Calu3 (cell line): ENCODE results near the gene RIN2. TPM values are rescaled to one million over a fixed set of nuclear protein-coding genes. Genes with fewer than 3 reads are reported as not detected.

Experiments
- BruUV-seq: library from RNA; stranded (reverse); fragments of 400-500 nt; replicated peaks from 2 replicates; lab custom pipeline; 2021; lab: Mats Ljungman, UMichigan
- CTCF ChIA-PET: fragments of 300-600 bp; sonication (Branson Sonifier 250); formaldehyde crosslinking; loops from one replicate; lab custom pipeline; 2022; ENCODE audit warnings: antibody characterized with exemption; lab: Charles Lee
- DNase-seq: peaks from one replicate; pipeline ENCODE4 v3.0.0; 2022
- H3K27ac Mint-ChIP-seq: one replicate; pipeline ENCODE4 v1.8.0; 2022; ENCODE audit warnings: mixed read lengths; ENCODE audit not compliant: unreplicated experiment
- H3K27me3 Mint-ChIP-seq: one replicate; pipeline ENCODE4 v1.8.0; 2022; ENCODE audit warnings: mixed read lengths; ENCODE audit not compliant: unreplicated experiment
- H3K36me3 Mint-ChIP-seq: one replicate; pipeline ENCODE4 v1.8.0; 2022; ENCODE audit warnings: mild to moderate bottlenecking, moderate library complexity, mixed read lengths; ENCODE audit not compliant: insufficient read depth, unreplicated experiment
- H3K4me1 Mint-ChIP-seq: one replicate; pipeline ENCODE4 v1.8.0; 2022; ENCODE audit warnings: mild to moderate bottlenecking, low read depth, mixed read lengths; ENCODE audit not compliant: unreplicated experiment
- H3K4me3 Mint-ChIP-seq: one replicate; pipeline ENCODE4 v1.8.0; 2022; ENCODE audit warnings: mild to moderate bottlenecking, low read depth, moderate library complexity, mixed read lengths; ENCODE audit not compliant: unreplicated experiment
- H3K9me3 Mint-ChIP-seq: one replicate; pipeline ENCODE4 v1.8.0; 2022; ENCODE audit warnings: low read depth, mixed read lengths; ENCODE audit not compliant: unreplicated experiment
- intact Hi-C: fragments of 100-400 bp; cut with micrococcal nuclease; formaldehyde crosslinking; loops from one replicate; pipeline ENCODE4 v1.10.0; 2022; ENCODE audit not compliant: unreplicated experiment
- total RNA-seq: library from RNA; stranded (reverse); gene quantifications from 2 replicates; pipeline ENCODE4 v1.2.3, GENCODE V29; 2022
- TF ChIP-seq, protein P1 (sequence below): fragments of 200-600 bp; IDR thresholded peaks from one replicate; pipeline ENCODE4 v1.8.0; 2022; ENCODE audit warnings: antibody characterized with exemption; ENCODE audit not compliant: unreplicated experiment

Gene RIN2
- total RNA-seq, 1 experiment from 2014 or later = 9.9 TPM

DNA sequence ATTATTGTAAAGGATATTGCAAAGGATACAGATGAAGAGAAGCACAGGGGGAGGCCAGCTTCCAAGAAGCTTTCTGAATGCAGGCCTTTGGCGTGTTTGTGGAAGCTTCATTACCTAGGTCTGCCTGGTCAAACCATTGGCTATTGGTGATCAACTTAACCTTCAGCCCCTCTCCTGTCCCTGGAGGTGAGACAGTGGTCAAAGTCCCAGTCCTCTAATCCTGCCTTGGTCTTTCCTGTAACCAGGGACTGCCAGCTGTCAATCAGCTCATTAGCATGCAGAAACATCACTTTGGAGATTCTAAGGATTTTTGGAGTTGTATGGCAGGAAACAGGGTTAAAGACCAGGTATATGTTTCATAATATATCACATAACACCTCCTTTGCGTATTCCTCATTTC, 13.0 kb downstream of the RIN2 start:
- no peak for DNase-seq
- no peak overlapping the region for H3K27ac Mint-ChIP-seq
- BruUV-seq = no TSS peak
- no peak overlapping the region for H3K4me3 Mint-ChIP-seq
- CTCF ChIA-PET = interaction anchor here (0.6 kb wide), 1 partner anchor 11 kb away, joined by 3 read pairs; no protein-coding TSS in a partner anchor
- peaks cover 14% of the 10 kb centered on the region for H3K4me1 Mint-ChIP-seq
- TF ChIP-seq, protein P1, sequence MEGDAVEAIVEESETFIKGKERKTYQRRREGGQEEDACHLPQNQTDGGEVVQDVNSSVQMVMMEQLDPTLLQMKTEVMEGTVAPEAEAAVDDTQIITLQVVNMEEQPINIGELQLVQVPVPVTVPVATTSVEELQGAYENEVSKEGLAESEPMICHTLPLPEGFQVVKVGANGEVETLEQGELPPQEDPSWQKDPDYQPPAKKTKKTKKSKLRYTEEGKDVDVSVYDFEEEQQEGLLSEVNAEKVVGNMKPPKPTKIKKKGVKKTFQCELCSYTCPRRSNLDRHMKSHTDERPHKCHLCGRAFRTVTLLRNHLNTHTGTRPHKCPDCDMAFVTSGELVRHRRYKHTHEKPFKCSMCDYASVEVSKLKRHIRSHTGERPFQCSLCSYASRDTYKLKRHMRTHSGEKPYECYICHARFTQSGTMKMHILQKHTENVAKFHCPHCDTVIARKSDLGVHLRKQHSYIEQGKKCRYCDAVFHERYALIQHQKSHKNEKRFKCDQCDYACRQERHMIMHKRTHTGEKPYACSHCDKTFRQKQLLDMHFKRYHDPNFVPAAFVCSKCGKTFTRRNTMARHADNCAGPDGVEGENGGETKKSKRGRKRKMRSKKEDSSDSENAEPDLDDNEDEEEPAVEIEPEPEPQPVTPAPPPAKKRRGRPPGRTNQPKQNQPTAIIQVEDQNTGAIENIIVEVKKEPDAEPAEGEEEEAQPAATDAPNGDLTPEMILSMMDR = no peak
- intact Hi-C loops = no loop called here
- no peaks in the 10 kb centered on the region for H3K27me3 Mint-ChIP-seq
- no peaks in the 10 kb centered on the region for H3K9me3 Mint-ChIP-seq
- no peaks in the 10 kb centered on the region for H3K36me3 Mint-ChIP-seq

- Mint-ChIP-seq H3K4me1 (no peaks in the 10 kb centered on the region), H3K27ac (no peak overlapping the region), H3K27me3 (no peaks in the 10 kb centered on the region), H3K9me3 (no peaks in the 10 kb centered on the region), H3K36me3 (no peaks in the 10 kb centered on the region), H3K4me3 (no peak overlapping the region)
- TF ChIP-seq, protein P1 = no peak
- BruUV-seq = no TSS peak
- DNase-seq = no peak
- intact Hi-C loops = no loop called here
- CTCF ChIA-PET = no interaction called here
Observed at GRCh38 chr20:19773471-19773870, 15.4 kb downstream of the RIN2 start.

DNA sequence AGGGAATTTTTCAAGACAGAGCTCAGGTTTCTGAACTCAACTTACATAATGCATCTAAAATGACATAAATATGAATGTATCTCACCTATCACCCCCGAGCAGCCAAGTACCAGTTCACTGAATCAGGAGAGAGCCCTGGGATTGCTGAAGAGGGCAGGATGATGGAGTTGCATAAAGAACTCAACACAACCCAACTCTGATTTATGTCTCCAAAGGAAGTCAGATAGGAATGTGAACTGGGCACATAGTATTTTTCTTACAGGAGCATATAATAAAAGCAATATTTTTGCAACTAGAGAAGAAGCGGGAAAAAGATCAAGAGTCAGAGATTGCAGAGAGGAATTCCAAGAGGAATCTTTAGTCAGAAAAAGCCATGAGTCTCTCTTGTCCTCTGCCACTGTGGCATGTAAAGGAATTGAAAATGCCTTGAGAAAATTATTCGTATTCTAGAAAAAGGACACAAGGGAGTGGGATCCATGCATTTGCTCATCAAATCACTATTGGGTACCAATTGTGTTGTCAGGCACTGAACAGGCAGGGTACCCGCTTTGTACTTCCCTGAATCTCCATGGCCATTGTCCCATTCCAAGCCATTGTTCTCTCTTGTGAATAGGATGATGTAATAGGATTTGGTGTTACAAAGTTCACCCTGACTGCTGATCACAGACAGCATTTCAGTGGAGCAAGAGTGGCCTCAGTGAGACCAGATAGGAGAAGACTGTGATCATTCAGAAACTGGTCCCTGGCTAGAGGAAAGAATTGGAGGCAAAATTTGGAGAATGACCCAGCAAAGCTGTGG, 16.3 kb downstream of the RIN2 start:
- no peak overlapping the region for H3K4me3 Mint-ChIP-seq
- intact Hi-C loops = no loop called here
- CTCF ChIA-PET = no interaction called here
- H3K4me1 Mint-ChIP-seq = no peaks in the 10 kb centered on the region
- H3K27me3 Mint-ChIP-seq = no peaks in the 10 kb centered on the region
- H3K36me3 Mint-ChIP-seq = no peaks in the 10 kb centered on the region
- TF ChIP-seq, protein P1 = no peak
- H3K27ac Mint-ChIP-seq = no peak overlapping the region
- H3K9me3 Mint-ChIP-seq = no peaks in the 10 kb centered on the region
- BruUV-seq = no TSS peak
- DNase-seq = no peak

- TF ChIP-seq, protein P1 = no peak
- H3K27me3 Mint-ChIP-seq = no peaks in the 10 kb centered on the region
- intact Hi-C loops = no loop called here
- no peak overlapping the region for H3K27ac Mint-ChIP-seq
- DNase-seq = no peak
- H3K9me3 Mint-ChIP-seq = no peaks in the 10 kb centered on the region
- H3K36me3 Mint-ChIP-seq = no peaks in the 10 kb centered on the region
- CTCF ChIA-PET = no interaction called here
- no peak overlapping the region for H3K4me3 Mint-ChIP-seq
- no peaks in the 10 kb centered on the region for H3K4me1 Mint-ChIP-seq
- BruUV-seq = no TSS peak
Observed at GRCh38 chr20:19775353-19776253, 17.5 kb downstream of the RIN2 start.
